ENCODE results near the gene OTX1. TPM values are rescaled to one million over a fixed set of nuclear protein-coding genes. Genes with fewer than 3 reads are reported as not detected.

The OTX1 gene
- total and polyA plus RNA-seq, 10 of the 15 experiments (the other 5 are each of a cell fraction or from before 2014, with no cell fraction given): 0.04 to 0.67 (median 0.23) TPM; not detected in 2

DNA sequence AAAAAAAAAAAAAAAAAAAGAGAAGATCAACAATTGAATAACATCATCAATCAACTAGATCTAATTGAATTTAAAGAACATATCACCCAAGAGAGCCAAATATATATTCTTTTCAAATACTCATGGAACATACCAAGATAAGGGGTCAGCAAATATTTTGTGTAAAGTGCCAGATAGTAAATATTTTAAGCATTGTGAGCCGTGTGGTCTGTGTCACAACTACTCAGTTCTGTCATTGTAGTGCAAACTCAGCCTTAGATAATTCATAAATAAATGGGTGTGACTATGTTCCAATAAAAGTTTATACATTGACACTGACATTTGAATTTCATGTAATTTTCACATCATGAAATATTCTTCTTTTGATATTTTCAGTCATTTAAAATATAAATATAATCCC, 45.9 kb downstream of the OTX1 start:
- POLR2A ChIA-PET: no interaction called here
- intact Hi-C loops (cut with micrococcal nuclease; ENCODE audit: unreplicated experiment) (no loop called here), in situ Hi-C loops (cut with MboI) (no loop called here)
- SMC1A ChIA-PET (ENCODE audit: uncharacterized antibody, unreplicated experiment): no interaction called here
- no peak for DNase-seq (ENCODE audit: low read depth, low spot score)
- Histone ChIP-seq H3K36me3 (ENCODE audit: control insufficient read depth in 2 of 2, insufficient read depth in 2 of 2, low read length in 1 of 2) (no peaks in the 10 kb centered on the region), H3K27ac (ENCODE audit: control insufficient read depth, insufficient read depth) (no peak overlapping the region), H3K9ac (ENCODE audit: control insufficient read depth, insufficient read depth, low read length) (no peak overlapping the region), H2AFZ (ENCODE audit: control insufficient read depth, low read depth, low read length) (no peak overlapping the region), H4K20me1 (ENCODE audit: control insufficient read depth, insufficient read depth) (no peaks in the 10 kb centered on the region), H3K79me2 (ENCODE audit: control insufficient read depth, insufficient read depth, low read length) (no peaks in the 10 kb centered on the region), H3K4me1 (ENCODE audit: control insufficient read depth, insufficient read depth, low read length) (no peaks in the 10 kb centered on the region), H3K9me3 (replicated peaks; ENCODE audit: control insufficient read depth, insufficient read depth, low read length) (no peaks in the 10 kb centered on the region; the same call in 2 of the 3 replicates), H3K4me2 (ENCODE audit: control insufficient read depth, insufficient read depth) (no peak overlapping the region), H3K27me3 (replicated peaks in 1 of 2; ENCODE audit: control insufficient read depth in 2 of 2, insufficient read depth in 2 of 2, low read length in 1 of 2) (no peaks in the 10 kb centered on the region), H3K4me3 (no peak overlapping the region)
- CTCF ChIA-PET: no interaction called here
- BruUV-seq (replicated peaks): no TSS peak
- FAIRE-seq: no peak
- WGBS (ENCODE audit: insufficient coverage, insufficient replicate concordance, low lambda C conversion rate, missing lambda C conversion rate): 41% methylated on average over 1 of the region's 1 CpG
- ATAC-seq: no peak
- RAD21 ChIA-PET (ENCODE audit: unreplicated experiment): no interaction called here
- TF ChIP-seq YBX1 (IDR thresholded peaks at IDR 0.05) (no peak), NFXL1 (IDR thresholded peaks at IDR 0.05; ENCODE audit: borderline replicate concordance) (no peak), SIN3A (IDR thresholded peaks at IDR 0.05; ENCODE audit: low read depth, low read length) (no peak), HDAC6 (IDR thresholded peaks at IDR 0.05; ENCODE audit: unreplicated experiment) (no peak), ZZZ3 (IDR thresholded peaks at IDR 0.05; ENCODE audit: control insufficient read depth, insufficient read length, low read depth) (no peak), SMARCA5 (IDR thresholded peaks at IDR 0.05) (no peak), MXI1 (IDR thresholded peaks at IDR 0.05; ENCODE audit: low read depth, low read length) (no peak), RBBP5 (conservative IDR thresholded peaks at IDR 0.05) (no peak), ZSCAN29 (IDR thresholded peaks at IDR 0.05) (no peak), SMAD5 (IDR thresholded peaks at IDR 0.05; ENCODE audit: low read depth) (no peak), ZBTB4 (CRISPR knock-in tag; IDR thresholded peaks at IDR 0.05) (no peak), POLR2AphosphoS2 (IDR thresholded peaks at IDR 0.05; ENCODE audit: low read depth, low read length) (no peak), ZNF622 (IDR thresholded peaks at IDR 0.05) (no peak), NR2F1 (conservative IDR thresholded peaks at IDR 0.05) (no peak), GABPA (IDR thresholded peaks at IDR 0.05; ENCODE audit: low read depth) (no peak)
- TF ChIP-seq, protein P1, sequence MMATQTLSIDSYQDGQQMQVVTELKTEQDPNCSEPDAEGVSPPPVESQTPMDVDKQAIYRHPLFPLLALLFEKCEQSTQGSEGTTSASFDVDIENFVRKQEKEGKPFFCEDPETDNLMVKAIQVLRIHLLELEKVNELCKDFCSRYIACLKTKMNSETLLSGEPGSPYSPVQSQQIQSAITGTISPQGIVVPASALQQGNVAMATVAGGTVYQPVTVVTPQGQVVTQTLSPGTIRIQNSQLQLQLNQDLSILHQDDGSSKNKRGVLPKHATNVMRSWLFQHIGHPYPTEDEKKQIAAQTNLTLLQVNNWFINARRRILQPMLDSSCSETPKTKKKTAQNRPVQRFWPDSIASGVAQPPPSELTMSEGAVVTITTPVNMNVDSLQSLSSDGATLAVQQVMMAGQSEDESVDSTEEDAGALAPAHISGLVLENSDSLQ (IDR thresholded peaks at IDR 0.05): no peak
- TF ChIP-seq, protein P2, sequence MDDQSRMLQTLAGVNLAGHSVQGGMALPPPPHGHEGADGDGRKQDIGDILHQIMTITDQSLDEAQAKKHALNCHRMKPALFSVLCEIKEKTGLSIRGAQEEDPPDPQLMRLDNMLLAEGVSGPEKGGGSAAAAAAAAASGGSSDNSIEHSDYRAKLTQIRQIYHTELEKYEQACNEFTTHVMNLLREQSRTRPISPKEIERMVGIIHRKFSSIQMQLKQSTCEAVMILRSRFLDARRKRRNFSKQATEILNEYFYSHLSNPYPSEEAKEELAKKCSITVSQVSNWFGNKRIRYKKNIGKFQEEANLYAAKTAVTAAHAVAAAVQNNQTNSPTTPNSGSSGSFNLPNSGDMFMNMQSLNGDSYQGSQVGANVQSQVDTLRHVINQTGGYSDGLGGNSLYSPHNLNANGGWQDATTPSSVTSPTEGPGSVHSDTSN (IDR thresholded peaks at IDR 0.05; ENCODE audit: insufficient replicate concordance, low read depth, low read length): no peak
- TF ChIP-seq, protein P3, sequence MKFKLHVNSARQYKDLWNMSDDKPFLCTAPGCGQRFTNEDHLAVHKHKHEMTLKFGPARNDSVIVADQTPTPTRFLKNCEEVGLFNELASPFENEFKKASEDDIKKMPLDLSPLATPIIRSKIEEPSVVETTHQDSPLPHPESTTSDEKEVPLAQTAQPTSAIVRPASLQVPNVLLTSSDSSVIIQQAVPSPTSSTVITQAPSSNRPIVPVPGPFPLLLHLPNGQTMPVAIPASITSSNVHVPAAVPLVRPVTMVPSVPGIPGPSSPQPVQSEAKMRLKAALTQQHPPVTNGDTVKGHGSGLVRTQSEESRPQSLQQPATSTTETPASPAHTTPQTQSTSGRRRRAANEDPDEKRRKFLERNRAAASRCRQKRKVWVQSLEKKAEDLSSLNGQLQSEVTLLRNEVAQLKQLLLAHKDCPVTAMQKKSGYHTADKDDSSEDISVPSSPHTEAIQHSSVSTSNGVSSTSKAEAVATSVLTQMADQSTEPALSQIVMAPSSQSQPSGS (IDR thresholded peaks at IDR 0.05; ENCODE audit: low read length): no peak
- TF ChIP-seq, protein P4, sequence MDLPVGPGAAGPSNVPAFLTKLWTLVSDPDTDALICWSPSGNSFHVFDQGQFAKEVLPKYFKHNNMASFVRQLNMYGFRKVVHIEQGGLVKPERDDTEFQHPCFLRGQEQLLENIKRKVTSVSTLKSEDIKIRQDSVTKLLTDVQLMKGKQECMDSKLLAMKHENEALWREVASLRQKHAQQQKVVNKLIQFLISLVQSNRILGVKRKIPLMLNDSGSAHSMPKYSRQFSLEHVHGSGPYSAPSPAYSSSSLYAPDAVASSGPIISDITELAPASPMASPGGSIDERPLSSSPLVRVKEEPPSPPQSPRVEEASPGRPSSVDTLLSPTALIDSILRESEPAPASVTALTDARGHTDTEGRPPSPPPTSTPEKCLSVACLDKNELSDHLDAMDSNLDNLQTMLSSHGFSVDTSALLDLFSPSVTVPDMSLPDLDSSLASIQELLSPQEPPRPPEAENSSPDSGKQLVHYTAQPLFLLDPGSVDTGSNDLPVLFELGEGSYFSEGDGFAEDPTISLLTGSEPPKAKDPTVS (IDR thresholded peaks at IDR 0.05; ENCODE audit: low read depth, low read length): no peak
